ENCODE results near the gene HNRNPA1L2. TPM values are rescaled to one million over a fixed set of nuclear protein-coding genes. Genes with fewer than 3 reads are reported as not detected.
"Not testable (repeated sequence)": the region's sequence is repeated elsewhere in the genome, so short reads cannot be mapped to it uniquely, and the experiment has no call there.

The HNRNPA1L2 gene
- total and polyA plus RNA-seq, 2 of the 8 experiments (the other 6 are each of a cell fraction or from before 2014, with no cell fraction given), result 3.7 to 8.9 TPM

DNA sequence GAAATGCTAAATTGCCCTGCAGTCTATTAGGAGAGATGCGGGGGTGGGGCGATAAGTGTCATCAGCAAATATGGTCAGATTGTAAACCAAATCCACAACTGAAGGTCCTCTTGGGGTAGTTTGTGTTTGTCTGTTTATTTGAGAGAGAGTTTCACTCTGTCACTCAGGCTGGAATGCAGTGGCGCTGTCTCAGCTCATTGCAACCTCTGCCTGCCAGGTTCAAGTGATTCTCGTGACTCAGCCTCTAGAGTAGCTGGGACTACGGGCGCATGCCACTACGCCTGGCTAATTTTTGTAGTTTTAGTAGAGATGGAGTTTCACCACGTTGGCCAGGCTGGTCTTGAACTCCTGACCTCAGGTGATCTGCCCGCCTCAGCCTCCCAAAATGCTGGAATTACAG is 43.6 kb downstream of the HNRNPA1L2 start:
- H3K27me3 ChIP-seq (replicated peaks in 1 of 4; ENCODE audit: control insufficient read depth in 3 of 4, extremely low read depth in 1 of 4, insufficient read depth in 3 of 4, low read length in 3 of 4); H3K23me2 ChIP-seq (ENCODE audit: low read depth, low read length); H3K79me1 ChIP-seq (ENCODE audit: low read depth, low read length); H4K5ac ChIP-seq (ENCODE audit: insufficient read length, low read depth, low read length); H3K4me2 ChIP-seq (ENCODE audit: insufficient read depth in 1 of 2, low read depth in 2 of 2, low read length in 2 of 2); H2BK20ac ChIP-seq (ENCODE audit: low read length); H3K56ac ChIP-seq (replicated peaks; ENCODE audit: insufficient read length, low read depth, low read length); H3K27ac ChIP-seq (ENCODE audit: low read depth, low read length); H3K14ac ChIP-seq (ENCODE audit: insufficient read length); H2AFZ ChIP-seq (ENCODE audit: low read length); H2AK5ac ChIP-seq (ENCODE audit: low read depth, low read length); H3K9ac ChIP-seq (replicated peaks in 1 of 4; ENCODE audit: extremely low read depth in 1 of 4, low read depth in 3 of 4, low read length in 3 of 4); H2BK12ac ChIP-seq (ENCODE audit: low read depth, low read length); H2BK5ac ChIP-seq (ENCODE audit: low read depth, low read length); FAIRE-seq; H4K91ac ChIP-seq (replicated peaks; ENCODE audit: insufficient read length, low read length); H4K20me1 ChIP-seq (replicated peaks in 1 of 2; ENCODE audit: control insufficient read depth in 1 of 2, insufficient read depth in 2 of 2, low read length in 2 of 2); H3K4me3 ChIP-seq (ENCODE audit: extremely low read depth in 1 of 4, insufficient read depth in 2 of 4, low read depth in 3 of 4, low read length in 4 of 4); H2BK120ac ChIP-seq (replicated peaks; ENCODE audit: low read depth, low read length); H3K18ac ChIP-seq (ENCODE audit: extremely low read depth, low read length); H3K79me2 ChIP-seq (ENCODE audit: control insufficient read depth in 1 of 2, insufficient read depth in 2 of 2, low read length in 2 of 2); H3K23ac ChIP-seq (ENCODE audit: insufficient read length); H2BK15ac ChIP-seq (ENCODE audit: low read length); H3K4ac ChIP-seq (replicated peaks; ENCODE audit: insufficient read length, low read depth, low read length); DNase-seq (ENCODE audit: low read depth in 1 of 2, low spot score in 2 of 2); H3K4me1 ChIP-seq (replicated peaks in 1 of 4; ENCODE audit: control insufficient read depth in 3 of 4, insufficient read depth in 4 of 4, low read length in 3 of 4); H3K9me3 ChIP-seq (ENCODE audit: insufficient read depth in 2 of 2, low read depth in 1 of 2, low read length in 1 of 2); H4K8ac ChIP-seq (ENCODE audit: extremely low read depth, insufficient read depth, low read length); POLR2A ChIA-PET (ENCODE audit: partially characterized antibody): not testable (repeated sequence)
- WGBS, 2 experiments (ENCODE audit: extremely low coverage in 1 of 2, insufficient coverage in 1 of 2, insufficient read length in 1 of 2, insufficient replicate concordance in 2 of 2, low coverage in 1 of 2, low lambda C conversion rate in 2 of 2, missing lambda C conversion rate in 1 of 2), result 90% methylated on average over 9 of the region's 9 CpGs; no CpG with 5 or more reads in 1 of the 2 experiments
- CTCF ChIA-PET (ENCODE audit: partially characterized antibody), result interaction anchor here (2.4 kb wide), 1 partner anchor 123 kb away, joined by 8 read pairs; no protein-coding TSS in a partner anchor
- H3K36me3 ChIP-seq (ENCODE audit: control insufficient read depth in 2 of 4, insufficient read depth in 4 of 4, low read length in 3 of 4), result peaks cover 2 to 47% (median 13%) of the 10 kb centered on the region in 4 experiments; a peak in 6 of 8 replicates

Data from H1 (cell line).